Measurements from ENCODE around the gene OR5AL1.

DNA sequence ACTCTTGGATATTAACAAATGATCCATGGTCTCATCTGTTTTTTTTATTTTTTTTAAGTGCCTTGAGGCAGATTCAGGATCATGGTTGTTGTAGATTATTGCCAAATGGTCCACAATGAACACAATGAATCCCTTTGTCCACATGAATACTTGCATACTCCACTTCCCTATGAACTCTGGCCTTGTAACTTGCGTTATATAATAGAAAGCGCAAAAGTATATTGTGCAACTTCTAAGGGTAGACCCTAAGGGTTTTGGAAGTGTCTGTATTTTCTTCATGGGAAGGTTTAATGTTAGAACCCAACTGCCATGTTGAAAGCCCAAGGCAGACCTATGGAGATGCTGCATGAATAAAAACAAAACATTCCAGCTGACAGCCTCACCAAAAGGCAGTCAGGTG, 8.1 kb upstream of the OR5AL1 start:
- TF ChIP-seq, protein P1, sequence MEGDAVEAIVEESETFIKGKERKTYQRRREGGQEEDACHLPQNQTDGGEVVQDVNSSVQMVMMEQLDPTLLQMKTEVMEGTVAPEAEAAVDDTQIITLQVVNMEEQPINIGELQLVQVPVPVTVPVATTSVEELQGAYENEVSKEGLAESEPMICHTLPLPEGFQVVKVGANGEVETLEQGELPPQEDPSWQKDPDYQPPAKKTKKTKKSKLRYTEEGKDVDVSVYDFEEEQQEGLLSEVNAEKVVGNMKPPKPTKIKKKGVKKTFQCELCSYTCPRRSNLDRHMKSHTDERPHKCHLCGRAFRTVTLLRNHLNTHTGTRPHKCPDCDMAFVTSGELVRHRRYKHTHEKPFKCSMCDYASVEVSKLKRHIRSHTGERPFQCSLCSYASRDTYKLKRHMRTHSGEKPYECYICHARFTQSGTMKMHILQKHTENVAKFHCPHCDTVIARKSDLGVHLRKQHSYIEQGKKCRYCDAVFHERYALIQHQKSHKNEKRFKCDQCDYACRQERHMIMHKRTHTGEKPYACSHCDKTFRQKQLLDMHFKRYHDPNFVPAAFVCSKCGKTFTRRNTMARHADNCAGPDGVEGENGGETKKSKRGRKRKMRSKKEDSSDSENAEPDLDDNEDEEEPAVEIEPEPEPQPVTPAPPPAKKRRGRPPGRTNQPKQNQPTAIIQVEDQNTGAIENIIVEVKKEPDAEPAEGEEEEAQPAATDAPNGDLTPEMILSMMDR (conservative IDR thresholded peaks at IDR 0.05; ENCODE audit: low read length) = no peak
- TF ChIP-seq EZH2phosphoT487 (IDR thresholded peaks at IDR 0.05; ENCODE audit: borderline replicate concordance) = no peak

Measured in Loucy (cell line).